Measurements from ENCODE around the gene DNAI1. TPM values are rescaled to one million over a fixed set of nuclear protein-coding genes. Genes with fewer than 3 reads are reported as not detected.

The DNAI1 gene
- total and polyA plus RNA-seq, 2 of the 13 experiments (the other 11 are each of a cell fraction or from before 2014, with no cell fraction given) = not detected

- POLR2A ChIA-PET = no interaction called here
Measured at GRCh38 chr9:34517185-34517584, 58.6 kb downstream of the DNAI1 start.

More at GRCh38 chr9:34517185-34517584, 58.6 kb downstream of the DNAI1 start:
- in situ Hi-C loops (cut with HindIII; ENCODE audit: extremely low pct_ligation_motif_present, low pct_unique_long_range_greater_than_20kb) (no loop called here), intact Hi-C loops (cut with micrococcal nuclease; ENCODE audit: unreplicated experiment) (no loop called here)
- H3K4me1 ChIP-seq (ENCODE audit: insufficient read depth, low read length) = peaks cover 17% of the 10 kb centered on the region
- no peak overlapping the region for H3K9ac ChIP-seq (ENCODE audit: insufficient read depth, low read depth, low read length)
- TF ChIP-seq ZC3H13 (CRISPR knock-in tag; IDR thresholded peaks at IDR 0.05) (no peak), ZNF607 (CRISPR knock-in tag; IDR thresholded peaks at IDR 0.05; ENCODE audit: borderline replicate concordance) (no peak), KLF15 (CRISPR knock-in tag; IDR thresholded peaks at IDR 0.05; ENCODE audit: borderline replicate concordance) (no peak), ZNF570 (CRISPR knock-in tag; IDR thresholded peaks at IDR 0.05; ENCODE audit: borderline replicate concordance) (no peak), ZNF501 (CRISPR knock-in tag; IDR thresholded peaks at IDR 0.05) (no peak), ZNF414 (CRISPR knock-in tag; IDR thresholded peaks at IDR 0.05) (no peak), ZNF550 (CRISPR knock-in tag; IDR thresholded peaks at IDR 0.05; ENCODE audit: borderline replicate concordance) (no peak), ZNF770 (CRISPR knock-in tag; IDR thresholded peaks at IDR 0.05) (no peak), PAX8 (CRISPR knock-in tag; IDR thresholded peaks at IDR 0.05; ENCODE audit: borderline replicate concordance) (no peak), ZFP90 (CRISPR knock-in tag; IDR thresholded peaks at IDR 0.05; ENCODE audit: borderline replicate concordance) (no peak), ATF7 (IDR thresholded peaks at IDR 0.05) (no peak), ATF7 (CRISPR knock-in tag; IDR thresholded peaks at IDR 0.05) (no peak), ZMYM4 (CRISPR knock-in tag; IDR thresholded peaks at IDR 0.05) (no peak), MLXIP (CRISPR knock-in tag; IDR thresholded peaks at IDR 0.05; ENCODE audit: borderline replicate concordance) (no peak), MTA1 (CRISPR knock-in tag; IDR thresholded peaks at IDR 0.05; ENCODE audit: borderline replicate concordance) (no peak), ZNF564 (CRISPR knock-in tag; IDR thresholded peaks at IDR 0.05) (no peak), FOXO1 (CRISPR knock-in tag; IDR thresholded peaks at IDR 0.05) (no peak)
- 24% methylated on average over 5 of the region's 7 CpGs for WGBS (ENCODE audit: low lambda C conversion rate)
- CTCF ChIA-PET (ENCODE audit: low intra/inter-chr PET ratio, low total read pairs) = interaction anchor here (1.7 kb wide), 1 partner anchor 30 kb away, joined by 3 read pairs; no protein-coding TSS in a partner anchor
- no peak for DNase-seq (ENCODE audit: low spot score)
- no peaks in the 10 kb centered on the region for H3K36me3 ChIP-seq (replicated peaks in 1 of 2; ENCODE audit: control insufficient read depth in 1 of 2, insufficient read depth in 2 of 2, low read length in 2 of 2)
- H3K4me3 ChIP-seq (replicated peaks in 1 of 3; ENCODE audit: insufficient read depth in 1 of 3, low read depth in 2 of 3, low read length in 3 of 3) = no peak overlapping the region
- H3K79me2 ChIP-seq (ENCODE audit: insufficient read depth, low read length) = no peaks in the 10 kb centered on the region
- H3K9me3 ChIP-seq (ENCODE audit: low read length) = no peaks in the 10 kb centered on the region
- no peak overlapping the region for H3K27ac ChIP-seq (ENCODE audit: extremely low read length, insufficient read depth, low read length)
- no peak overlapping the region for H2AFZ ChIP-seq (ENCODE audit: low read length)
- FAIRE-seq = no peak
- peaks cover 7 to 31% of the 10 kb centered on the region in 2 experiments; a peak in 3 of 5 replicates for H3K27me3 ChIP-seq (ENCODE audit: control insufficient read depth in 1 of 2, insufficient read depth in 2 of 2, low read length in 2 of 2)
- no peak for ATAC-seq
- no peaks in the 10 kb centered on the region for H4K20me1 ChIP-seq (ENCODE audit: insufficient read depth, low read length)
- BruUV-seq (replicated peaks) = no TSS peak
- no peak overlapping the region for H3K4me2 ChIP-seq (ENCODE audit: low read depth, low read length)

Data from HepG2 (cell line).